Endothelial cell of umbilical vein (primary cell): Measurements from ENCODE around the gene TOPAZ1.

ENCODE experiments used
- CTCF ChIP-seq, 2 donors: IDR thresholded peaks; 1 replicate in 1 of 2; 2 replicates in 1 of 2; pipeline ENCODE4 v1.5.1; 2011; ENCODE audit warnings: low read length in 2 of 2, mild to moderate bottlenecking in 2 of 2, moderate library complexity in 2 of 2, control low read depth in 1 of 2, inconsistent platforms in 1 of 2, low read depth in 1 of 2; ENCODE audit not compliant: insufficient read depth in 1 of 2; ENCODE audit errors: extremely low read depth in 1 of 2
- FOS ChIP-seq: IDR thresholded peaks from 2 replicates; pipeline ENCODE4 v1.6.1; 2011; ENCODE audit warnings: mild to moderate bottlenecking, low read length, moderate library complexity, borderline replicate concordance; ENCODE audit not compliant: insufficient read depth
- JUN ChIP-seq: IDR thresholded peaks from 2 replicates; pipeline ENCODE4 v1.6.1; 2011; ENCODE audit warnings: borderline replicate concordance, low read depth; ENCODE audit not compliant: insufficient read length, insufficient read depth
- POLR2A ChIP-seq: IDR thresholded peaks from 2 replicates; pipeline ENCODE4 v1.6.1; 2012; ENCODE audit warnings: low read depth, mild to moderate bottlenecking, control low read depth, low read length
- POLR2AphosphoS5 ChIP-seq: IDR thresholded peaks from 2 replicates; pipeline ENCODE4 v1.6.1; 2012; ENCODE audit warnings: low read depth, mild to moderate bottlenecking, control low read depth, low read length, moderate library complexity; ENCODE audit not compliant: insufficient read depth
- TF ChIP-seq, protein P1 (sequence below): IDR thresholded peaks from 2 replicates; pipeline ENCODE4 v1.6.1; 2011; ENCODE audit not compliant: insufficient read depth, insufficient read length

DNA sequence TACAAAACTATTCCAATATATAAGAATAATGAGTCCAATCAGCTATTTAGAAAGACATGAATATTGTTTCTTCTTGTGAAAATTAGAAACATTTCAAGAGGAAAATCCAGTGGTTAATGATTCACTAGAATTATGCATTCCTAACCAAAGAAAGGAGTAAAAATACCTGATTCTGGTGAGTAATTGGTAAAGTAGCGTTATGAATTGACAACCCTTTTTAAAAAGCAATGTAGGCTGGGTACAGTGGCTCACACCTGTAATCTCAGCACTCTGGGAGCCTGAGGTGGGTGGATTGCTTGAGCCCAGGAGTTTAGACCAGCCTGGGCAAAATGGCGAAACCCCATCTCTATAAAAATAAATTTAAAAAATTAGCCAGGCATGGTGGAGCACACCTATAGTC lies 43.3 kb downstream of the TOPAZ1 start:
- TF ChIP-seq POLR2A, result no peak
- TF ChIP-seq CTCF (IDR thresholded peaks at IDR 0.05; ENCODE audit: extremely low read depth in 1 of 2, insufficient read depth in 1 of 2, low read depth in 1 of 2, low read length in 2 of 2), result no peak
- TF ChIP-seq JUN, result no peak
- no peak for TF ChIP-seq POLR2AphosphoS5
- no peak for TF ChIP-seq FOS
- TF ChIP-seq, protein P1, sequence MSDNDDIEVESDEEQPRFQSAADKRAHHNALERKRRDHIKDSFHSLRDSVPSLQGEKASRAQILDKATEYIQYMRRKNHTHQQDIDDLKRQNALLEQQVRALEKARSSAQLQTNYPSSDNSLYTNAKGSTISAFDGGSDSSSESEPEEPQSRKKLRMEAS, result no peak
